Activated naive CD4-positive, alpha-beta T cell treated with anti-CD3 and anti-CD28 coated beads, Interleukin-2, amount 50 U/mL, for 24 hours (primary cell): Measurements from ENCODE around the gene LHX5.

Experiments
- H3K27ac Mint-ChIP-seq: one replicate; pipeline ENCODE4 v1.8.0; 2021; ENCODE audit warnings: mild to moderate bottlenecking, mixed read lengths
- H3K27me3 Mint-ChIP-seq: one replicate; pipeline ENCODE4 v1.8.0; 2021; ENCODE audit warnings: mixed read lengths
- H3K36me3 Mint-ChIP-seq: one replicate; pipeline ENCODE4 v1.8.0; 2021; ENCODE audit warnings: mixed read lengths
- H3K4me1 Mint-ChIP-seq: one replicate; pipeline ENCODE4 v1.8.0; 2021; ENCODE audit warnings: mixed read lengths
- H3K4me3 Mint-ChIP-seq: one replicate; pipeline ENCODE4 v1.8.0; 2021; ENCODE audit warnings: mild to moderate bottlenecking, mixed read lengths
- H3K9me3 Mint-ChIP-seq: one replicate; pipeline ENCODE4 v1.8.0; 2021; ENCODE audit warnings: mixed read lengths

Gene LHX5

GRCh38 chr12:113443030-113443539 is 28.6 kb downstream of the LHX5 start:
- no peaks in the 10 kb centered on the region for H3K9me3 Mint-ChIP-seq
- H3K4me1 Mint-ChIP-seq, result no peaks in the 10 kb centered on the region
- H3K27ac Mint-ChIP-seq, result no peak overlapping the region
- peaks cover 14% of the 10 kb centered on the region for H3K27me3 Mint-ChIP-seq
- H3K4me3 Mint-ChIP-seq, result no peak overlapping the region
- H3K36me3 Mint-ChIP-seq, result no peaks in the 10 kb centered on the region

GRCh38 chr12:113440947-113441782 is 30.5 kb downstream of the LHX5 start:
- Mint-ChIP-seq H3K36me3 (no peaks in the 10 kb centered on the region), H3K4me1 (no peaks in the 10 kb centered on the region), H3K27me3 (peaks cover 7% of the 10 kb centered on the region), H3K9me3 (no peaks in the 10 kb centered on the region), H3K4me3 (no peak overlapping the region), H3K27ac (no peak overlapping the region)

GRCh38 chr12:113440336-113440735 is 31.3 kb downstream of the LHX5 start:
- Mint-ChIP-seq H3K4me1 (no peaks in the 10 kb centered on the region), H3K27ac (no peak overlapping the region), H3K4me3 (no peak overlapping the region), H3K36me3 (no peaks in the 10 kb centered on the region), H3K27me3 (peaks cover 4% of the 10 kb centered on the region), H3K9me3 (no peaks in the 10 kb centered on the region)

GRCh38 chr12:113439606-113440030 is 32.1 kb downstream of the LHX5 start:
- H3K27ac Mint-ChIP-seq, result no peak overlapping the region
- no peaks in the 10 kb centered on the region for H3K36me3 Mint-ChIP-seq

GRCh38 chr12:113439301-113439597 is 32.4 kb downstream of the LHX5 start:
- peaks cover 1% of the 10 kb centered on the region for H3K27me3 Mint-ChIP-seq
- no peak overlapping the region for H3K4me3 Mint-ChIP-seq

More at GRCh38 chr12:113439606-113440030, 32.1 kb downstream of the LHX5 start:
- Mint-ChIP-seq H3K4me3 (no peak overlapping the region), H3K4me1 (no peaks in the 10 kb centered on the region), H3K9me3 (no peaks in the 10 kb centered on the region), H3K27me3 (peaks cover 1% of the 10 kb centered on the region)

GRCh38 chr12:113438523-113439300 is 33.0 kb downstream of the LHX5 start:
- Mint-ChIP-seq H3K27ac (no peak overlapping the region), H3K9me3 (no peaks in the 10 kb centered on the region), H3K36me3 (no peaks in the 10 kb centered on the region), H3K4me1 (no peaks in the 10 kb centered on the region), H3K4me3 (no peak overlapping the region), H3K27me3 (peaks cover 1% of the 10 kb centered on the region)

More at GRCh38 chr12:113439301-113439597, 32.4 kb downstream of the LHX5 start:
- Mint-ChIP-seq H3K4me1 (no peaks in the 10 kb centered on the region), H3K27ac (no peak overlapping the region), H3K9me3 (no peaks in the 10 kb centered on the region), H3K36me3 (no peaks in the 10 kb centered on the region)

GRCh38 chr12:113437729-113438100 is 34.0 kb downstream of the LHX5 start:
- Mint-ChIP-seq H3K36me3 (no peaks in the 10 kb centered on the region), H3K27ac (no peak overlapping the region), H3K27me3 (no peaks in the 10 kb centered on the region), H3K4me1 (no peaks in the 10 kb centered on the region), H3K9me3 (no peaks in the 10 kb centered on the region), H3K4me3 (no peak overlapping the region)

GRCh38 chr12:113436993-113437728 is 34.5 kb downstream of the LHX5 start:
- Mint-ChIP-seq H3K4me3 (no peak overlapping the region), H3K27me3 (no peaks in the 10 kb centered on the region), H3K27ac (no peak overlapping the region), H3K36me3 (no peaks in the 10 kb centered on the region), H3K9me3 (no peaks in the 10 kb centered on the region), H3K4me1 (no peaks in the 10 kb centered on the region)

GRCh38 chr12:113436586-113436985 is 35.1 kb downstream of the LHX5 start:
- Mint-ChIP-seq H3K27me3 (no peaks in the 10 kb centered on the region), H3K27ac (no peak overlapping the region), H3K4me1 (no peaks in the 10 kb centered on the region), H3K4me3 (no peak overlapping the region), H3K36me3 (no peaks in the 10 kb centered on the region), H3K9me3 (no peaks in the 10 kb centered on the region)

GRCh38 chr12:113435367-113435766 is 36.3 kb downstream of the LHX5 start:
- Mint-ChIP-seq H3K36me3 (no peaks in the 10 kb centered on the region), H3K4me3 (no peak overlapping the region), H3K27ac (no peak overlapping the region), H3K27me3 (no peaks in the 10 kb centered on the region), H3K4me1 (no peaks in the 10 kb centered on the region), H3K9me3 (no peaks in the 10 kb centered on the region)

GRCh38 chr12:113432986-113433385 is 38.7 kb downstream of the LHX5 start:
- H3K4me1 Mint-ChIP-seq, result no peaks in the 10 kb centered on the region
- no peak overlapping the region for H3K4me3 Mint-ChIP-seq
- no peaks in the 10 kb centered on the region for H3K36me3 Mint-ChIP-seq
- no peaks in the 10 kb centered on the region for H3K27me3 Mint-ChIP-seq
- no peak overlapping the region for H3K27ac Mint-ChIP-seq
- no peaks in the 10 kb centered on the region for H3K9me3 Mint-ChIP-seq

GRCh38 chr12:113428482-113428881 is 43.2 kb downstream of the LHX5 start:
- no peaks in the 10 kb centered on the region for H3K36me3 Mint-ChIP-seq
- H3K4me3 Mint-ChIP-seq, result no peak overlapping the region
- no peak overlapping the region for H3K27ac Mint-ChIP-seq
- no peaks in the 10 kb centered on the region for H3K4me1 Mint-ChIP-seq
- H3K27me3 Mint-ChIP-seq, result no peaks in the 10 kb centered on the region
- no peaks in the 10 kb centered on the region for H3K9me3 Mint-ChIP-seq

GRCh38 chr12:113427882-113428281 is 43.8 kb downstream of the LHX5 start:
- no peaks in the 10 kb centered on the region for H3K36me3 Mint-ChIP-seq
- H3K27ac Mint-ChIP-seq, result no peak overlapping the region
- H3K27me3 Mint-ChIP-seq, result no peaks in the 10 kb centered on the region
- no peaks in the 10 kb centered on the region for H3K4me1 Mint-ChIP-seq
- no peaks in the 10 kb centered on the region for H3K9me3 Mint-ChIP-seq
- no peak overlapping the region for H3K4me3 Mint-ChIP-seq

GRCh38 chr12:113425960-113426453 is 45.7 kb downstream of the LHX5 start:
- H3K36me3 Mint-ChIP-seq, result no peaks in the 10 kb centered on the region
- no peaks in the 10 kb centered on the region for H3K4me1 Mint-ChIP-seq
- no peak overlapping the region for H3K4me3 Mint-ChIP-seq
- no peaks in the 10 kb centered on the region for H3K27me3 Mint-ChIP-seq
- no peaks in the 10 kb centered on the region for H3K9me3 Mint-ChIP-seq
- no peak overlapping the region for H3K27ac Mint-ChIP-seq

GRCh38 chr12:113424915-113425823 is 46.5 kb downstream of the LHX5 start:
- Mint-ChIP-seq H3K27me3 (no peaks in the 10 kb centered on the region), H3K4me3 (no peak overlapping the region), H3K36me3 (no peaks in the 10 kb centered on the region), H3K4me1 (no peaks in the 10 kb centered on the region), H3K27ac (no peak overlapping the region), H3K9me3 (no peaks in the 10 kb centered on the region)
